GM12878 (cell line): ENCODE measurements around the gene TRIM72. TPM values are rescaled to one million over a fixed set of nuclear protein-coding genes. Genes with fewer than 3 reads are reported as not detected.
A peak's percentile ranks its signal among the peaks of the same experiment; 100 is the strongest.
"Not testable (repeated sequence)": the region's sequence is repeated elsewhere in the genome, so short reads cannot be mapped to it uniquely, and the experiment has no call there.

Source experiments
- ATAC-seq: fragments of 200-7000 bp; cut with Tn5 transposase; 3 replicates; pipeline ENCODE4 v1.9.1; 2020; ENCODE audit warnings: mild to moderate bottlenecking, moderate library complexity
- BruUV-seq: library from RNA; stranded (reverse); fragments of 400-500 nt; replicated peaks from 2 replicates; lab custom pipeline; 2021; lab: Mats Ljungman, UMichigan
- CTCF ChIA-PET: fragments of 300-600 bp; sonication (Branson Sonifier 250); formaldehyde crosslinking; extraction: SDS; loops from one replicate; lab custom pipeline; 2021; ENCODE audit warnings: inconsistent platforms; lab: Yijun Ruan, JAX
- POLR2A ChIA-PET: fragments of 350-600 bp; formaldehyde crosslinking; extraction: SDS; loops from one replicate; lab custom pipeline; 2021; ENCODE audit warnings: inconsistent platforms; lab: Charles Lee
- RAD21 ChIA-PET: fragments of 300-600 bp; sonication (Branson Sonifier 250); formaldehyde crosslinking; loops from one replicate; lab custom pipeline; 2023; ENCODE audit warnings: antibody characterized with exemption; ENCODE audit not compliant: unreplicated experiment; lab: Charles Lee
- SMC1A ChIA-PET: fragments of 300-600 bp; sonication (Branson Sonifier 250); formaldehyde crosslinking; loops from one replicate; lab custom pipeline; 2023; ENCODE audit not compliant: unreplicated experiment, uncharacterized antibody; lab: Charles Lee
- DNase-seq: peaks from one replicate; pipeline ENCODE4 v3.0.0-alpha.2; 2011; ENCODE audit warnings: low read depth, low spot score
- FAIRE-seq: peaks from 3 replicates; lab custom pipeline; 2011; peaks lifted over from hg19 to GRCh38; lab: Jason Lieb, UNC
- H2AFZ ChIP-seq: 2 replicates; pipeline ENCODE4 v1.6.0; 2011; ENCODE audit warnings: low read depth, low read length, control low read depth; ENCODE audit not compliant: control insufficient read depth
- H3K27ac ChIP-seq: 2 replicates; pipeline ENCODE4 v1.5.1; 2011; ENCODE audit warnings: control low read depth; ENCODE audit not compliant: control insufficient read depth, insufficient read depth
- H3K27me3 ChIP-seq, 2 experiments: replicated peaks in 1 of 2; 2 replicates each; pipeline versions ENCODE4 v1.6.0 to v1.6.1; 2011; ENCODE audit warnings: low read length in 1 of 2; ENCODE audit not compliant: control insufficient read depth in 2 of 2, insufficient read depth in 2 of 2
- H3K36me3 ChIP-seq, 2 experiments: 2 replicates each; pipeline ENCODE4 v1.5.1; 2011; ENCODE audit warnings: low read length in 1 of 2; ENCODE audit not compliant: control insufficient read depth in 2 of 2, insufficient read depth in 2 of 2
- H3K4me1 ChIP-seq: 2 replicates; pipeline ENCODE4 v1.6.1; 2011; ENCODE audit warnings: mild to moderate bottlenecking, low read length, moderate library complexity, mixed read lengths; ENCODE audit not compliant: control insufficient read depth, insufficient read depth
- H3K4me2 ChIP-seq: 2 replicates; pipeline ENCODE4 v1.6.0; 2011; ENCODE audit warnings: control low read depth; ENCODE audit not compliant: control insufficient read depth, insufficient read depth
- H3K4me3 ChIP-seq: fragments of 200-600 bp; sonication (generic); 2 replicates; pipeline ENCODE4 v1.5.1; 2016
- H3K79me2 ChIP-seq: 2 replicates; pipeline ENCODE4 v1.6.0; 2011; ENCODE audit warnings: low read length; ENCODE audit not compliant: control insufficient read depth, insufficient read depth
- H3K9ac ChIP-seq: 2 replicates; pipeline ENCODE4 v1.8.0; 2011; ENCODE audit warnings: low read length, control low read depth, mixed read lengths; ENCODE audit not compliant: control insufficient read depth, insufficient read depth
- H3K9me3 ChIP-seq: replicated peaks from 3 replicates; pipeline ENCODE4 v1.5.1; 2011; ENCODE audit warnings: mild to moderate bottlenecking, low read length; ENCODE audit not compliant: control insufficient read depth, insufficient read depth
- H4K20me1 ChIP-seq: 2 replicates; pipeline ENCODE4 v1.6.0; 2011; ENCODE audit not compliant: control insufficient read depth, insufficient read depth
- HDAC2 ChIP-seq: fragments of 200-600 bp; sonication (generic); IDR thresholded peaks from 2 replicates; pipeline ENCODE4 v1.6.1; 2017
- JUNB ChIP-seq: IDR thresholded peaks from 2 replicates; pipeline ENCODE4 v1.6.1; 2016; ENCODE audit warnings: antibody characterized with exemption, mild to moderate bottlenecking
- MTA3 ChIP-seq: IDR thresholded peaks from 2 replicates; pipeline ENCODE4 v1.6.1; 2012; ENCODE audit warnings: low read length, inconsistent platforms, borderline replicate concordance
- MYB ChIP-seq: fragments of 150-350 bp; IDR thresholded peaks from 2 replicates; pipeline ENCODE4 v1.6.1; 2014; ENCODE audit warnings: mild to moderate bottlenecking, low read depth, low read length, borderline replicate concordance
- POLR2A ChIP-seq: IDR thresholded peaks from 2 replicates; pipeline ENCODE4 v1.6.1; 2011; ENCODE audit warnings: low read depth, mild to moderate bottlenecking, low read length
- POLR2AphosphoS2 ChIP-seq: IDR thresholded peaks from 2 replicates; pipeline ENCODE4 v1.6.1; 2011; ENCODE audit warnings: low read depth, mild to moderate bottlenecking, low read length, improper control_type of control experiment, moderate library complexity
- POLR2AphosphoS5 ChIP-seq: IDR thresholded peaks from 2 replicates; pipeline ENCODE4 v1.6.1; 2011; ENCODE audit warnings: mild to moderate bottlenecking, low read length, inconsistent platforms
- SRF ChIP-seq, 2 experiments: IDR thresholded peaks; 2 replicates each; pipeline ENCODE4 v1.6.1; 2011; ENCODE audit warnings: low read depth in 2 of 2, low read length in 2 of 2, mild to moderate bottlenecking in 1 of 2, moderate library complexity in 1 of 2
- WGBS: methylation state at CpG from one replicate; pipeline ENCODE4 v1.1.6; 2016; ENCODE audit warnings: low lambda C conversion rate; ENCODE audit not compliant: insufficient replicate concordance, insufficient coverage; ENCODE audit errors: missing lambda C conversion rate; 5-methylcytosine and 5-hydroxymethylcytosine counted together
- in situ Hi-C: fragments of 300-500 bp; cut with MboI; formaldehyde crosslinking; loops from 9 replicates; pipeline ENCODE4 v1.14.3; 2018; ENCODE audit warnings: mixed read lengths
- intact Hi-C: fragments of 100-400 bp; cut with micrococcal nuclease; formaldehyde crosslinking; loops from one replicate; pipeline ENCODE4 v1.14.2; 2022; ENCODE audit not compliant: unreplicated experiment
- polyA plus RNA-seq, 11 experiments: library from polyadenylated mRNA; depleted of rRNA in 4 of 11; unstranded in 6 of 11; stranded (reverse) in 5 of 11; fragments of >200 nt; fragmentation: Nextera tagmentation in 4 of 11; fragmentation: Illumina TruSeq in 1 of 11; extraction: Ambion mirVana in 4 of 11; extraction: Trizol in 1 of 11; gene quantifications; 1 replicate in 1 of 11; 2 replicates in 10 of 11; pipeline versions ENCODE4 v1.2.1 to v1.2.3, GENCODE V29; 2011 to 2016; ENCODE audit warnings: inconsistent platforms in 2 of 11, missing spikeins in 2 of 11, low read depth in 1 of 11
- total RNA-seq, 4 experiments: library from RNA; depleted of rRNA in 3 of 4; stranded (reverse); fragments of >200 nt in 3 of 4; fragmentation: Illumina TruSeq in 1 of 4; extraction: Trizol in 1 of 4; gene quantifications; 2 replicates each; pipeline versions ENCODE4 v1.2.1 to v1.2.3, GENCODE V29; 2013 to 2021

The TRIM72 gene
- total and polyA plus RNA-seq, 10 of the 15 experiments (the other 5 are each of a cell fraction or from before 2014, with no cell fraction given), result 0.03 to 1.2 (median 0.23) TPM; not detected in 1

DNA sequence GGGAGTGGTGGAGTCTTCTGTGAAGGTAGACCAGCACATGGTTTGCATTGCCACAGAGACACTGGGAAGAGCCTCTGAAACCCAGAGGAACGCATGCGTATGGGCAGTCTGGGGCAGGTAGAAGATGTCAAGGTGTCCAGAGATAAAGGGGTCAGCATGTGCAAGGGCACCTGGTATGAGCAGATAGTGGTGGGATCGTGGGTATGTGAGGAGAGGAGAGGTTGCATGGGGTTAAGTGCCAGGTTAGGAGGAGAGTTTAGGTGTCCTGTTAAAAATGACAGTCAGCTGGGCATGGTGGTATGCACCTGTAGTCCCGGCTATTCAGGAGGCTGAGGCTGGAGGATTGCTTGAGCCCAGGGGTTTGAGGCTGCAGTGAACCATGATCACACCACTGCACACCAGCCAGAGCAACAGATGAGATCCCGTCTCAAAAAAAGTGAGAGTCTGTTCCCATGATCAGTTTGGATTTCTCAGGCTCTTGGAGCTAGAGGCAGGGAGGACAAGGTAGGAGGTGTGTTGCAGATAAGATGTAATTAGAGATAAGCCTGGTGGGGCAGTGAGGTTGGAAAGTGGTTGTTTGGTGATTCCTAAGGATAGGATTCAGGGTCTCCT lies 14.4 kb upstream of the TRIM72 start:
- ChIA-PET SMC1A (interaction anchor here (0.6 to 1.1 kb wide), 4 partner anchors 10 to 134 kb away, joined by 3 to 4 read pairs (median 3); no protein-coding TSS in a partner anchor), POLR2A (interaction anchor here (0.5 to 1.9 kb wide), 4 partner anchors 14 to 58 kb away, joined by 3 to 10 read pairs (median 6); no protein-coding TSS in a partner anchor), RAD21 (no interaction called here), CTCF (interaction anchor here (1.1 kb wide), 1 partner anchor 43 kb away, joined by 3 read pairs; no protein-coding TSS in a partner anchor)
- no peak overlapping the region for H3K9ac ChIP-seq
- no peaks in the 10 kb centered on the region for H3K9me3 ChIP-seq
- BruUV-seq, result no TSS peak
- H3K4me2 ChIP-seq, result no peak overlapping the region
- TF ChIP-seq JUNB, result no peak
- peak; percentile 69 for TF ChIP-seq POLR2A
- TF ChIP-seq MYB, result no peak
- peak; percentile 34; the same call in 1 of the 2 replicates for TF ChIP-seq MTA3
- TF ChIP-seq HDAC2, result no peak
- TF ChIP-seq POLR2AphosphoS5, result peak; percentile 24; the same call in 1 of the 2 replicates
- TF ChIP-seq SRF (IDR thresholded peaks at IDR 0.05; ENCODE audit: low read depth in 2 of 2, low read length in 2 of 2), result no peak
- 0 out of 2 replicates have a peak, but pooled peaks have one; percentile 43 for TF ChIP-seq POLR2AphosphoS2
- H4K20me1 ChIP-seq, result no peaks in the 10 kb centered on the region
- ATAC-seq, result no peak
- intact Hi-C loops (loop anchor here (5.0 kb wide), 3 partner anchors 88 to 243 kb away; partner anchors contain the start of gene ZNF843), in situ Hi-C loops (loop anchor here (5.0 to 10.0 kb wide), 2 partner anchors 243 to 675 kb away; partner anchors contain the start of genes ZNF267 and ZNF843)
- H3K27ac ChIP-seq, result no peak overlapping the region
- no peak overlapping the region for H2AFZ ChIP-seq
- FAIRE-seq, result peak; percentile 47
- peaks cover 5 to 17% of the 10 kb centered on the region in 2 experiments for H3K36me3 ChIP-seq
- no peaks in the 10 kb centered on the region for H3K27me3 ChIP-seq
- WGBS, result 84% methylated on average over 5 of the region's 5 CpGs
- H3K4me1 ChIP-seq, result peaks cover 24% of the 10 kb centered on the region
- H3K4me3 ChIP-seq, result no peak overlapping the region
- DNase-seq, result no peak
- H3K79me2 ChIP-seq, result peaks cover 3% of the 10 kb centered on the region; the same call in 1 of the 2 replicates

DNA sequence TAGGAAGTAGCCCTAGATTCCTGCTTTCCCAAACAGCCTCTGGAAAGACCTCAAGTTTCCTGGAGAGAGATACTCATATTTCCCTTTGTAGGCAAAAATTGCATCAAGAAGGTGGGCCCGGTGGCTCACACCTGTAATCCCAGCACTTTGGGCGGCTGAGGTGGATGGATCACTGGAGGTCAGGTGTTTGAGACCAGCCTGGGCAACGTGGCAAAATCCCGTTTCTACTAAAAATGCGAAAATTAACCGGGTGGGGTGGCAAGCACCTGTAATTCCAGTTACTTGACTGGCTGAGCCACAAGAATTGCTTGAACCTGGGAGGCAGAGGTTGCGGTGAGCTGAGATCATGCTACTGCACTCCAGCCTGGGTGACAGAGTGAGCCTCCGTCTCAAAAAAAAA lies 13.8 kb upstream of the TRIM72 start:
- not testable (repeated sequence) for ATAC-seq, H3K27me3 ChIP-seq, H3K9me3 ChIP-seq, H3K79me2 ChIP-seq, H3K4me2 ChIP-seq, H3K9ac ChIP-seq, BruUV-seq, H4K20me1 ChIP-seq, DNase-seq, FAIRE-seq, H3K27ac ChIP-seq, H3K4me3 ChIP-seq, H2AFZ ChIP-seq
- in situ Hi-C loops (loop anchor here (5.0 to 10.0 kb wide), 2 partner anchors 242 to 675 kb away; partner anchors contain the start of genes ZNF267 and ZNF843), intact Hi-C loops (loop anchor here (5.0 kb wide), 3 partner anchors 87 to 242 kb away; partner anchors contain the start of gene ZNF843)
- CTCF ChIA-PET, result interaction anchor here (0.7 to 3.5 kb wide), 5 partner anchors 43 to 184 kb away, joined by 3 to 26 read pairs (median 4); no protein-coding TSS in a partner anchor
- peaks cover 3 to 13% of the 10 kb centered on the region in 2 experiments for H3K36me3 ChIP-seq
- POLR2A ChIA-PET, result interaction anchor here (0.8 to 1.7 kb wide), 3 partner anchors 10 to 57 kb away, joined by 3 to 4 read pairs (median 3); no protein-coding TSS in a partner anchor
- peaks cover 24% of the 10 kb centered on the region for H3K4me1 ChIP-seq
- 73% methylated on average over 8 of the region's 8 CpGs for WGBS
- RAD21 ChIA-PET, result interaction anchor here (2.6 kb wide), 1 partner anchor 133 kb away, joined by 11 read pairs; no protein-coding TSS in a partner anchor
- SMC1A ChIA-PET, result interaction anchor here (1.5 to 1.6 kb wide), 2 partner anchors 10 to 154 kb away, joined by 4 to 5 read pairs; no protein-coding TSS in a partner anchor
